Midbrain (tissue), 1 donor: ENCODE results near the gene KRTDAP.

Source experiments
- DNase-seq: peaks from one replicate; lab custom pipeline; 2025; lab: John Stamatoyannopoulos, UW

The KRTDAP gene

DNA sequence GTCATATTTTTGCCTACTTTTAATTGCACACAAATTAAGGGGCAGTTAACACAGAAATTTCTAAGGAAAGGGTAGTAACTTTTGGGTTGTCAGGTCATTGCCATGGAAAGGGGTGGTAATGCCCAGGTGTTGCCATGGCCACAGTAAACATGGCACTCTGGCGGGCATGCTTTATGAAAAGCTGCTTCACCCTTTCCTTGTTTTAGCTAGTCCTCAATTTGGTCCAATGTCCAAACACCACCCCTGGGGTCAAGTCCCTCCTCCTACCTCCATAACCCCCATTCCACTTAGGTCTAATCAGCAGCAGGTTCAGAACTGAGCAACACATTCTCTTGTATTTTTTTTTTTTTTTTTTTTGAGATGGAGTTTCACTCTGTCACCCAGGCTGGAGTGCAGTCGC lies 35.6 kb downstream of the KRTDAP start:
- DNase-seq: no peak

DNA sequence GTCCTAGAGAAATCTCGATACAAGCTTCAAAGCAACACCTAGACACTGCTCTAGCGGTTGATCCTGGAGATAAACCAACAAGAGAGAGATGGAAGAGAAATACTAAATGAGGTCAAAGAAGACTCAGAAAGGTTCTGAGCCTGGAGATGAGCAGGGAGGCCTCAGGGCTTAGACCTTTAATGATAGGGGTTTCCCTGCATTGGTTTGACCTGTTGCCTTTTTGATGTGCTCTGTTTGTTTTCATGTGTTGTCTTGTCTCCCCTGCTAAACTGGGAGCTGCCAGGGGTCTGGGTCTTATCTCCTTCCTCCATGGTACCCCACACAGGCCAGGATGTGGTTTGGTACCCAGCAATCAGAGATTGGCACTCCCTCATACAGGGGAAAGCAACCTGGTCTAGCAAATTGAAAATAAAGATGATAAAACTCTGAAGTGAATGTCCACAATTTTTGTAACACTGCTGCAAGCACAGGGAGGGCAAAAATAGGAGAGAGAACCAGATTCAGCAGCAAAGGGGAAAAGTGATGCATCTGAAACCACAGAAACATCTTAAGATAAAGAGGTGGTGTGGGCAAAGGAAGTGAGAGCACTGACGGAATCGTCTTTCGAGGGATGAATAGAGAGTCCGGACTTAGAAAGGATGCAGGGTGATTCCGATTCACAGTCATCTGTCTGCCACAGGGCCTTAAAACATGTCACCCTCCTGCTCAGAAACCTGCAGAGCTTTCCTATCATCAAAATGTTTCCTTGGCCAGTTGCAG lies 38.7 kb downstream of the KRTDAP start:
- no peak for DNase-seq

DNA sequence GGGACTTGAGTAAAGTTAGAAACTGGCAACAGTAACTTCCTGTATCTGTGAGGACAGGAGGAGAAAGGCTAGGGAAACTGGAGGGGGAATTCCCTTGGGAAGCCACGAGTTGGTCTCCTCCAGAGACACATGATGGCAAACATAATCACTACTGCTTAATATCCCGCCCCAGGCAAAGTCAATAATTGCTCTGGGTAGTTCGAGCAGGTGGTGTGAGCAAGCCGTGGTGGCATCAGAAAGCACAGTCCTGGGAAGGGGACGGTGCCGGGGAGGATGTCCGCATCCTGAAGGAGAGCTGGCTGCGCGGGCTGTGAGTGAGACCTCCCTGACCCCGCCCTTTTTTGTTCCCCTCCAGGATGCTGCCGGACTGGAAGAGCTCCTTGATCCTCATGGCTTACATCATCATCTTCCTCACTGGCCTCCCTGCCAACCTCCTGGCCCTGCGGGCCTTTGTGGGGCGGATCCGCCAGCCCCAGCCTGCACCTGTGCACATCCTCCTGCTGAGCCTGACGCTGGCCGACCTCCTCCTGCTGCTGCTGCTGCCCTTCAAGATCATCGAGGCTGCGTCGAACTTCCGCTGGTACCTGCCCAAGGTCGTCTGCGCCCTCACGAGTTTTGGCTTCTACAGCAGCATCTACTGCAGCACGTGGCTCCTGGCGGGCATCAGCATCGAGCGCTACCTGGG lies 40.8 kb downstream of the KRTDAP start:
- DNase-seq: no peak

DNA sequence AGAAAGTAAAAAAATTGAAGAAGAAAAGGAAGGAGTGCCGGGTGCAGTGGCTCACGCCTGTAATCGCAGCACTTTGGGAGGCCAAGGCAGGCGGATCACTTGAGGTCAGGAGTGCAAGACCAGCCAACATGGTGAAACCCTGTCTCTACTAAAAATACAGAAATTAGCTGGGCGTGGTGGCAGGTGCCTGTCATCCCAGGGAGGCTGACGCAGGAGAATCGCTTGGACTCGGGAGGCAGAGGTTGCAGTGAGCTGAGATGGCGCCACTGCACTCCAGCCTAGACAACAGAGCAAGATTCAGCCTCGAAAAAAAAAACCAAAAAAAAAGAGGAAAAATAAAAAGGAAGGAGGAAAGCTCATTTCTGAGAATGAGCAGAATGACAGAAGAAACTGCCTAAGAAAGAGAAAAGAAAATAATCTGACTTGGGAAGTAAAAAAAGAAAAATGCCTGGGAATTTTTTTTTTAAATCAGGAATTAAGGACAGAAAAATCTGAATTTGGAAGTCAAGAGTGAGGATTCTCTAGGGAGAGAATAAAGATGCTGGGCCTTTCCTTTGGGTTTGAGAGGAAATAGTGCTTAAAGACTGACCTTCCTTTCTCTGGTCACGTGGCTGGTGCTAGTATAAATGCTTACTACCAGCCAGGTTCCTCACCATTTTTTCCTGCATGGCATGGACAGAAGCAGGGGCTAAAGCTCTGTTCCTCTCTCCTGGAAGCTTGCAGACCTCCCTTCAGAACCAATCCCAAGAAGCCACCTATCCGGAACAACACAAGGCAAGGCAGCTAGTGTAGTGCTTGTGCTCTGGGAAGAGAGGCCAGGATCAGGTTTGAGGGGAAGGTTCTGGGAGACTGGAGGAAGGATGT lies 42.4 kb downstream of the KRTDAP start, which contains the start of gene FFAR2:
FFAR2 (plus strand) TSS at position 652 of the 864 bp plus-strand sequence. CDS start 1,458 bp downstream, outside the sequence.
- no peak for DNase-seq

DNA sequence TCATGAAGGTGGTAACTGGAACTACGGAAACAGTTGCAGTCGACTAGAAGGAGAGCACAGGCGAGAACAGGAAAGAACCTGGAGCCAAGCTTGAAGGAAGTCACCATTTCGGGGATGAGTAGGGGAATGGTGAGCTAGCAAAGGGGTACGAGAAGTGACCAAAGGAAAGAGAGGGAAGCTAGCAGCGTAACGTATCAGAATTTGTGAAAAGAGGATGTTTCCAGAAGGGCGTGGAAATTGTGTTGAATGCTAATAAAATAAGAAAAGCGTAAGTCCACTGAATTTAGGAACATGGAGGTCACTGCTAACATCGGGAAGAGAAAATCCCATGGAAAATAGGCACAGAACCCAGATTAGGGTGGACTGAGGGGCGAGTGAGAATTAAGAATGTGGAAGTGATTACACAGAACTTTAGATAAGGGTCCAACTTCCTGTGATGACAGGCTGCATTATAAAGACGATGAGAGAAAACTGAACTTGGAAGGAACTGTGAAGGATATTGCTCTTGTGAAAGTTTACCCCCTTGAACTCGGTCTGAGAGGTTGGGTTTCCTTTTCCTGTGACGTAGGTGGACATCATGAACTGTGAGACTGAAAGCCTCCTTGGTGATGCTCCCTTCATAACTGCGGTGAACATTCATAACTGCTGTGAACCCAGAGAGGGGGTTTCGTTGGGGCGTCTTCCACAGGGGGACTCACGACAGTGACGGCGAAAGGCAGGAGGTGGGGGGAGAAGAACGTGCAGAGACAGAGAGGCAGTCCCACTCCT lies 44.3 kb downstream of the KRTDAP start:
- no peak for DNase-seq

DNA sequence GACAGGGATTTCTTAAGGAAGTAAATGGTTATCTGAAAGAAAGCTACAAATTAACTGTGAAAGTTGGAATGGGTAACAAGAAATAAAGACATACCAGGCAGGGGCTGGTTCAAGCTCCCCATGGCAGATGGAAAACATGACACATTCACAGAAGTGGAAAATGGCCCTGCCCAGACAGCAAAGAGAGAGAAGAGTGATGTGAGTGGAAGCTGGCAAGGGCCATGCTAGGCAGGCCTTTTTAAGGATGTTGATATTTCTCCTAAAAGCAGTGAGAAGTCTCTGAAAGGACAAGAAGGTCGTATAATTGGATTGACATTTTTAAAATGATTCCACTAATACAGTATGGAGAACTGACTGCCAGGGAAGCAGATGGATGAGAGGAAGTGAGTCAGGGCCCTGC lies 45.5 kb downstream of the KRTDAP start:
- DNase-seq: no peak

DNA sequence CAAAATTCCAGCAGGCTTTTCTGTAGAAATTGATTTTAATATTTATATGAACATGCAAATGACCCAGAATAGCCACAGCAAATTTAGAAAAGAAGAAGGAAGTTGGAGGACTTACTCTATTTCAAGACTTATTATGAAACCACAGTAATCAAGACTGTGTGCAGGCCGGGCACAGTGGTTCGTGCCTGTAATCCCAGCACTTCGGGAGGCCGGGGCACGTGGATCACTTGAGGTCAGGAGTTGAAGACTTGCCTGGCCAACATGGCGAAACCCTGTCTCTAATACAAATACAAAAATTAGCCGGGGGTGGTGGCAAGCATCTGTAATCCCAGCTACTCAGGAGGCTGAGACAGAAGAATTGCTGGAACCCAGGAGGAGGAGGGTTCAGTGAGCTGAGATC lies 48.2 kb downstream of the KRTDAP start:
- DNase-seq: no peak

DNA sequence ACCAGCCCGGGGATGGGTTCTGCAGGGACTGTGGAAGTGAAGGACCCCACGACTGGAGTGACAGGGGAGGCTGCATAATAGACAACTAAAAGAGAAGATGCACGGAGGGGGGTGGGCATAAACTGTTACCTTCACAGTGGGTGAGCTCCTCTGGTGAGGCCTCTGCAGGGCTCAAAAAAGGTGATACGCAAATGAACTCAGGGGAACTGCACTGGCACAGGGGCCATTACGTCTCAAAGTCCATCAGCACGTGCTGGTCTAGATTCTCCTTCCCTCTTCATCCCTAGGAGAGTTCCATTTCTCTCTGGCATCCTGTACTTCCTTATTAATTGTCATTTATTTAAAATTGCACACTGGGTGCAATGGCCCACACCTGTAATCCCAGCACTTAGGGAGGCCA lies 50.3 kb downstream of the KRTDAP start:
- no peak for DNase-seq

DNA sequence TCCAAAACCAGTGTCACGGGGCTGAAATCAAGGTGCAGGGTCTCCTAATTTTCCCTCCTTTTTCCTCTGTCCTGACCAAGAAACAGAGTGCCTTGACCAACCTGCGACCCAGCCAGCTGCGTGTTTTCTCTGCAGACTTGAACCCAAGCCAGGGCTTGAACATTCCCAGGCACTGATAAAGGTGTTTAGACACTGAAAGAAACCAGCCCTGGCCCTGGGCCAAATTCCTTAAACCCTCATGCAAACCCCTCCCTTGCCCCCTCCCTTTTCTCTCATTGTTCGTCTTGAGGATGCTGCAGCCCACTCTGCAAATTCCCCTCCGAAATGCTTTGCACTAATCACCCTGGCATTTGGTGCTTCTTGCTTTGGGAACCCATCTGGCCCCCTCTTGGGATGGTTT lies 51.7 kb downstream of the KRTDAP start:
- no peak for DNase-seq

DNA sequence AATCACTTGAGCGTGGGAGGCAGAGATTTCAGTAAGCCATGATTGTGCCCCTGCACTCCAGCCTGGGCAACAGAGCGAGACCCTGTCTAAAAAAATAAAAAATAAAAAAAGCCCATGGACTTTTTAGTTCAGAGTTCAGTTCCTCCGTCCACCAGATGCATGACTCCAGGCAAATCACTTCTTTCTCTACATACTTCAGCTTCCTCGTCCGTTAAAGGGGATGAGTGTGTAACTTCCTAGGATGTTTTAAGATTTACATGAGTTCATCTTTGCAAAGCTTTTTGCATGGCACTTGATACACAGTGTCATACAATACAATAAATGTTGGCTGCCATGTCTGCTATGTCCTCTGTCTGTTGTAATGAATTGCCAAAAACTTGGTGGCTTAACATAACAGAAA lies 52.2 kb downstream of the KRTDAP start:
- DNase-seq: no peak

DNA sequence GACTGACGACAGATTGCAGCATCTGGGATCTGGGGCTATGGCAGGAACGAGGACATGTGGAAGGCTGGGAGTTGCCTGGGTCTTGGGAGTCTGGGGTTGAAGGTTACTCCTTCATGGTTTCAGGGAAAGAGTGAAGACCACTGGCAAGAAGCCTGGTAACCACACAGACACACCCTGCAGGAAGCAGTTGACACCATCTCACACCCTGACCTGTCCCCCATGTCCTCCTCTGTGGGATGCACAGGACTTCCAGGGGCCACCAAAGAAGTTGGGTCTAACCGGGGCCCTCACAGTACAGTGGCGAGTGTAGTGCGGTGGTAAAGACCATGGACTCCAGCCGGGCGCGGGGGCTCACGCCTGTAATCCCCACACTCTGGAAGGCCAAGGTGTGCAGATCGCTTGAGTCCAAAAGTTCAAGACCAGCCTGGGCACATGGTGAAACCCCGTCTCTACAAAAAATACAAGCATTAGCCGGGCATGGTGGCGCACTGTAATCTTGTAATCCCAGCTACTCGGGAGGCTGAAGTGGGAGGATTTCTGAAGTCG lies 52.8 kb downstream of the KRTDAP start:
- DNase-seq: no peak
